HG03378 (cell line): ENCODE results near the gene NR1I2.

Source experiments
- ATAC-seq: cut with Tn5 transposase; IDR thresholded peaks from one replicate; pipeline ENCODE4 v1.9.1; 2021; ENCODE audit warnings: mild to moderate bottlenecking, moderate library complexity; ENCODE audit not compliant: unreplicated experiment

Gene NR1I2

GRCh38 chr3:119778811-119779210 is 3.1 kb upstream of the NR1I2 start:
- ATAC-seq, result no peak

DNA sequence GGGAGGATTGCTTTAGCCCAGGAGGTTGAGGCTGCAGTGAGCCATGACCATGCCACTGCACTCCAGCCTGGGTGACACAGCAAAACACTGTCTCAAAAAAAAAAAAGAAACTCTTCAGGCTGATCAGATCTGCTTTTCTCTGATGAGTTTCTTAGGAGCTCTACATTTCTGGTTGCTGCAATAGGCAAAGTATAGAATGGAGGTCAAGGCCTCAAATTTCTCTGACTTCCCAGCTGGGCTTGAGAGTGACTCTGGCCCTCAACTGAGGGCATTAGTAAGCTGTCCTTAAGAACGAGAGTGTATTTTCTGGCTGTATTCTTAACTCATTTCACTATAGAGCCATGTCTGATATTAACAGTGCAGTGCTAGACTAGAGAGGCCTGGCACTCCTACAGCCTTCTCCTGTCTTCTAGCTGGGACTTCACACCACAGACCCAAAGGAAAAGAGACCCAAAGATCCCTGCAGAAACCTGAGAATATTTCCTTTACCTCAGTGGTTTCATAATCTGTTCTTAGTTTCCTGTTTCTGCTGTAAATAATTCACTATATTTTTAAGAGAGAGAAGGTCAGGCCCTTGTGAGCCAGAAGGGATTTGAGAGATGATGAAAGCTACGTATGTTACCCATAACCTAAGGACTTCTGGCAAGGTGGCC is 2.0 kb upstream of the NR1I2 start:
- peak; percentile 72 for ATAC-seq

DNA sequence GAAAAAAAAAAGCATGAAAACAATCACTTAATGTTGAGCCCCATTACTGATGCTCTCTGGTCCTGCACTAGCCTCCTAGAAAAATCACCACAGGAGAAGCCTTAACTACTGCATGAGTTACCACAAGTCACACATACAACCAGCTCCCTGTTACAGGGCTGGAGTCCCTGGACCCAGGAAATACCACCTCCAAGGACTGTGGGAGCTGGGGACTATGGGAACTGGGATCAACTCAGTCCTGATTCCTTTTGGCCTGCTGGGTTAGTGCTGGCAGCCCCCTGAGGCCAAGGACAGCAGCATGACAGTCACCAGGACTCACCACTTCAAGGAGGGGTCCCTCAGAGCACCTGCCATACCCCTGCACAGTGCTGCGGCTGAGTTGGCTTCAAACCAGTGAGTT is 559 bp downstream of the NR1I2 start:
- ATAC-seq, result no peak

GRCh38 chr3:119783255-119783654 is 1.4 kb downstream of the NR1I2 start:
- no peak for ATAC-seq

DNA sequence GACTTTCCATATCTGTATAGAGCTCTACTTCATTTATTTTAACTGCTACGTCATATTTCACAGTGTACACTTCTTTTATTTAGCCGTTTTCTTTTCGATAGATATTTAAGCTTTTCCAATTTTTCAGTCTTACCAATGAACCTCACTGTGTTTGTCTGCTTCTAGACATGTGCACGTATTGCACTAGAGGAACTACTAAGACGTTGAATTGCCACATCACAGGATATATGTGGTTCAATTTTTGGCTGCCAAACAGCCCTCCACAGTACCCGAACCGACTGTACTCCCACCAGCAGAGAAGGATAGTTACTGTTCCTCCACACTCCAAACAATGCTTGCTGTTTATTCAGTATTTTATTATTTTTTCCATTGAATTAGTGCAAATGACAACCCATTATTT is 2.0 kb downstream of the NR1I2 start:
- no peak for ATAC-seq

GRCh38 chr3:119786409-119786808 is 4.5 kb downstream of the NR1I2 start:
- no peak for ATAC-seq

DNA sequence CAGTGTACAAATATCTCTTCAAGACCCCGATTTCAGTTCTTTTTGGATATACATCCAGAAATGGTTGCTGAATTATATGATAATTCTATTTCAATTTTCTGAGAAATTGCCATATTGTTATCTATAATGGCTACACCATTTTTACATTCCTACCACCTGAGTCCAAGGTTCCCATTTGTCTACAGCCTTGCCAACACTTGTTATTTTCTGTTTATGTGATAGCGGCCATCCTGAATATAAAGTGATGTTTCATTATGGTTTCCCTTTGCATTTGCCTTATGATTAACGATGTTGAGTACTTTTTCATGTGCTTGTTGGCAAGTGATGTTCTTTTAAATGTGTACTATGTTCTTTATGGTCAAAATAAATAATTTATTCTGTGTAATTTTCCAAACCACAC is 8.5 kb downstream of the NR1I2 start:
- ATAC-seq, result no peak

DNA sequence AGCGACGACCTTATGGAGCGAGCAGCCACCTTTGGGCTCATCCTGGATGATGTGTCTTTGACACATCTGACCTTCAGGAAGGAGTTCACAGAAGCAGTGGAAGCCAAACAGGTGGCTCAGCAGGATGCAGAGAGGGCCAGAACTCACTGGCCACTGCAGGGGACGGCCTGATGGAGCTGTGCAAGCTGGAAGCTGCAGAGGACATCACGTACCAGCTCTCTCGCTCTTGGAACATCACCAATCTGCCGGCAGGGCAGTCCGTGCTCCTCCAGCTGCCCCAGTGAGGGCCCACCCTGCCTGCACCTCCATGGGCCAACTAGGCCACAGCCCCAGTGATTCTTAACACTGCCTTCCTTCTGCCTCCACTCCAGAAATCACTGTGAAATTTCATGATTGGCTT is 10.4 kb downstream of the NR1I2 start:
- no peak for ATAC-seq

GRCh38 chr3:119794401-119794800 is 12.5 kb downstream of the NR1I2 start:
- no peak for ATAC-seq

DNA sequence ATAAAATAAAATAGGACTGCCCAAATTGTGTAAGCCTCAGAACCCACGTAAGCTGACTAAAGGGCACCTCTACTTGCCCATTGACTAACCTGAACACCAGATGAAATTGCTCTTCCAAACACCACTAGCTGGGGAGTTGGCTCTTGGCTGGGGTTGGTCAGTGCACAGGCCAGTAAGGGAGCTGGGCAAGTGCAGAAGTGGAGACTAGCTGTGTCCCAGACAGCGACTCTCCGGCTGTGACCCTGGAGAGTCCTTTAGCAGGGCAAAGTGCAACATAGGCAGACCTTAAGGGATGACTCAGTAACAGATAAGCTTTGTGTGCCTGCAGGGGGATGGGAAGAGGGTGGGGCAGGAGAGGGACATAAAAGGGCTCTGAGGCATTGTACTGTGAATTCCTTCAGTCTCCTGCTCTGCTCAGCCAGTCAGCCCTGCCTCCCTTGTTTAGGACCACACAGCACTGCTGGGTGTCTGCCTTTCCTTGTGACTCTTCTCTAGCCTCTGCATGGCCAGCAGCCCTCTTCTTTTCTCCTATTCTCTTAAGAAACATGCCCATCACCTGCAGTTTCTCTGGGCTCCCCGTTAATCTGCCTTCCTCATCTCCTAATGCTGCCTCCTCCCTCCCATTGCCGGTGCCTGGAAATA is 13.2 kb downstream of the NR1I2 start:
- no peak for ATAC-seq

DNA sequence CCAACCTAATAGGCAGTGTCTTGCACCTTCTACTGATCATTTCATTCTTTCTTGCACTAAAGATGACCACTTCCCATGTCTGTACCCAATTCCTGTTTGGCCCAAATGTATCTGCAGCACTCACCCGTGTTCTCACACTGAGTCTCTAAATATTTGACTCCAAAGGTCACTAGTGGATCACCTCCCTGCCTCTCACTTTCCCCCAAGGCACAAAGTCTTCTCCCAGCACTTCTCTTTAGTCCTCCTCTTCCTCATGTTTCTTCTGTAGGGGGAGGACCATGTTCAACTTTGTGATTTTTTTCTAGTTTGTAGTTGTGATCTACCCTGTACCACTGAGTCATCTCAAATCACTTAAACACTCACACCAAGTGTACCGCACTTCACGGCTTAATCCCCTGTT is 13.9 kb downstream of the NR1I2 start:
- no peak for ATAC-seq

DNA sequence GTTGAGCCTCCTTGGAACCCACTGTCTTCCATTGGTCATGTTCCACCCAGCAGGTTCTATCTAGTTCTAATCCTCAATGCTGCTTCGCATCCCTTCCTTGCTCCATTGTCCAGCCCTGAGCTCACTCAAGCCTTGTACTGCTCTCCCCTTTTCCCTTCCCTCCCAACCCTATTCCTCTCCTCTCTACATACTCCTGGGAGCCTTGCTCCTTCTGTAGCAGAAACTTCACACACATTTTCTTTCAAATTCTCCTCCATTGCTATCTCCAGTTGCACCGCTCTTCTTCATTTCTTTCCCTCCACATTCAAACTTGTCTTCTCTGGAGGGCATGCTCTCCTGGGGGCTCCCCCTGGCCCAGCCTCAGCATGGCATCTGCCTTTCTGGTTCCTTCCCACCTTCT is 14.5 kb downstream of the NR1I2 start:
- no peak for ATAC-seq

- ATAC-seq, result no peak
Measured at GRCh38 chr3:119796785-119797184, 14.9 kb downstream of the NR1I2 start.

DNA sequence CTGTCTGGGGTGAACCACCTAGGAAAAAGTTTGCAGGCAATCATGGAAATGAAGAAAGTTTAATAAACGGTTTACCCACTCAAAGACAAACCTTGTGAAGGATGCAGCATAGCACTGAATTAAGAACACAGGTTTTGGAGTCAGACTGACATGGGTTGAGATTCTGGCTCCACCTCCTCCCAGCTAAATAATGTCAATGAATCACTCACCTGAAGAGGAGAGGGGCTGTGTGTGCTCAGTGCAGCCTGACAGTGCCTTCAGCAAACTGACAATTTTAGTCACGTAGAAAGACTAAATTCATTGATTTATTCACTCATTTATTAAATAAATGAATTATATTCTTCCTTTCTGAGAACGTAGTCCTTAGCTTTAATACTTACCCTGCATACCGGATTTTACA is 18.9 kb downstream of the NR1I2 start:
- no peak for ATAC-seq

- ATAC-seq, result no peak
Measured at GRCh38 chr3:119808244-119808643, 26.3 kb downstream of the NR1I2 start.

- no peak for ATAC-seq
Measured at GRCh38 chr3:119808843-119809242, 26.9 kb downstream of the NR1I2 start.

GRCh38 chr3:119809249-119810017 is 27.5 kb downstream of the NR1I2 start:
- ATAC-seq, result peak; percentile 35

DNA sequence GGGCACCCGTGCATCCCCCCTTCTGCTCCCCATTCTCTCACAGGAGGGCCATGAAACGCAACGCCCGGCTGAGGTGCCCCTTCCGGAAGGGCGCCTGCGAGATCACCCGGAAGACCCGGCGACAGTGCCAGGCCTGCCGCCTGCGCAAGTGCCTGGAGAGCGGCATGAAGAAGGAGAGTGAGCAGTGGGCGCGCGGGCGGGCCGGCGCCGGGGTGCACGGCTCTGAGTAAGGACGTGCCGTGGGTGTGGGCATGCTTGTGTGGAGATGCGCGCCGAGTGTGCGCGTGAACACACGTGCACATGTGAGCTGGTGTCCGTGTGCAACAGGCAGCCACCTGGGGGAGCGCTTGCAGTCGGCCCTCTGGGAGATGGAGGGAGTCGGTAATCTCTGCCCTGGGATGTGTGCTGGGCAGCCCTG is 28.1 kb downstream of the NR1I2 start:
- ATAC-seq, result peak; percentile 79

- no peak for ATAC-seq
Measured at GRCh38 chr3:119812491-119813058, 30.7 kb downstream of the NR1I2 start.

DNA sequence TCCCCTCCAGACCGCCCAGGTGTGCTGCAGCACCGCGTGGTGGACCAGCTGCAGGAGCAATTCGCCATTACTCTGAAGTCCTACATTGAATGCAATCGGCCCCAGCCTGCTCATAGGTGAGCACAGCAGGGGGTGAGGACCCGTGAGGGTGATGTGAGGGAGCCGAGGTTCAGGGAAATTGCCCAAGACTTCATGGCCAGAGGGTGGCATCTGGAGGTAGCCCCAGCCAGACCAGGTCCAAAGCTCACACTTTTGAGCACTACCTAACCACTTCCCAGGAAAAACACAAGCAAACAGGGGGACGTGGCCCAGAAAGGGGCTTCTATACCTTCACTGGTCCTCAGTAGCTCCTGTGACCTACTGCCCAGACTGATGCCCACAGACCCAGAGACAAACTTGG is 33.8 kb downstream of the NR1I2 start:
- no peak for ATAC-seq

GRCh38 chr3:119817071-119817470 is 35.2 kb downstream of the NR1I2 start:
- ATAC-seq, result no peak
